Endothelial cell of umbilical vein (primary cell): ENCODE data around the gene CARNS1. TPM values are rescaled to one million over a fixed set of nuclear protein-coding genes. Genes with fewer than 3 reads are reported as not detected.

Source experiments
- BruUV-seq: library from RNA; stranded (reverse); fragments of 400-500 nt; replicated peaks from 2 replicates; lab custom pipeline; 2021; lab: Mats Ljungman, UMichigan
- CTCF ChIA-PET: fragments of 300-600, 350-600 bp; sonication (Branson Sonifier 250); formaldehyde crosslinking; loops from one replicate; lab custom pipeline; 2021; ENCODE audit warnings: antibody characterized with exemption, inconsistent platforms; lab: Charles Lee
- POLR2A ChIA-PET: fragments of 300-600, 350-600 bp; sonication (Branson Sonifier 250); formaldehyde crosslinking; loops from one replicate; lab custom pipeline; 2021; ENCODE audit warnings: antibody characterized with exemption, inconsistent platforms; lab: Charles Lee
- DNase-seq: peaks from one replicate; pipeline ENCODE4 v3.0.0-alpha.2; 2011; ENCODE audit warnings: low read depth, low spot score
- FAIRE-seq: peaks from 2 replicates; lab custom pipeline; 2011; peaks lifted over from hg19 to GRCh38; lab: Jason Lieb, UNC
- H2AFZ ChIP-seq: 2 replicates; pipeline ENCODE4 v1.6.0; 2012; ENCODE audit warnings: low read depth, low read length, control low read depth, inconsistent platforms
- H3K27ac ChIP-seq: 2 replicates; pipeline ENCODE4 v1.5.1; 2011; ENCODE audit warnings: low read depth, mild to moderate bottlenecking, control low read depth, low read length, moderate library complexity; ENCODE audit not compliant: insufficient read depth
- H3K27me3 ChIP-seq, 2 experiments: 2 replicates each; pipeline versions ENCODE4 v1.6.0 to v1.6.1; 2011; ENCODE audit warnings: low read length in 2 of 2, mixed read lengths in 1 of 2; ENCODE audit not compliant: control insufficient read depth in 2 of 2, insufficient read depth in 2 of 2
- H3K36me3 ChIP-seq, 2 experiments: 2 replicates in 1 of 2; 3 replicates in 1 of 2; pipeline ENCODE4 v1.5.1; 2011; ENCODE audit warnings: low read length in 2 of 2, mild to moderate bottlenecking in 1 of 2, moderate library complexity in 1 of 2; ENCODE audit not compliant: control insufficient read depth in 2 of 2, insufficient read depth in 2 of 2; ENCODE audit errors: extremely low read depth in 1 of 2
- H3K4me1 ChIP-seq: 3 replicates; pipeline ENCODE4 v1.5.1; 2011; ENCODE audit warnings: mild to moderate bottlenecking, low read length; ENCODE audit not compliant: control insufficient read depth, insufficient read depth; ENCODE audit errors: extremely low read depth
- H3K4me2 ChIP-seq: 2 replicates; pipeline ENCODE4 v1.6.1; 2011; ENCODE audit warnings: low read length, control low read depth, mixed read lengths; ENCODE audit not compliant: insufficient read depth
- H3K4me3 ChIP-seq, 3 experiments: fragments of 200-600 bp in 1 of 3; sonication (generic), shearing (Covaris generic) in 1 of 3; replicated peaks in 1 of 3; 2 replicates each; pipeline ENCODE4 v1.5.1; 2011 to 2016; ENCODE audit warnings: control low read depth in 3 of 3, low read length in 3 of 3, mild to moderate bottlenecking in 2 of 3, inconsistent platforms in 1 of 3, low read depth in 1 of 3, moderate library complexity in 1 of 3; ENCODE audit not compliant: insufficient read depth in 1 of 3
- H3K79me2 ChIP-seq: 2 replicates; pipeline ENCODE4 v1.6.0; 2012; ENCODE audit warnings: low read length, inconsistent platforms; ENCODE audit not compliant: control insufficient read depth, insufficient read depth
- H3K9ac ChIP-seq: replicated peaks from 2 replicates; pipeline ENCODE3; 2011; ENCODE audit warnings: low read length, control low read depth; ENCODE audit not compliant: insufficient read depth; ENCODE audit errors: extremely low read depth
- H3K9me1 ChIP-seq: replicated peaks from 3 replicates; pipeline ENCODE4 v1.6.0; 2011; ENCODE audit warnings: mild to moderate bottlenecking, low read length; ENCODE audit not compliant: control insufficient read depth, insufficient read depth; ENCODE audit errors: extremely low read depth
- H3K9me3 ChIP-seq: replicated peaks from 2 replicates; pipeline ENCODE4 v1.5.1; 2012; ENCODE audit warnings: low read length, inconsistent platforms; ENCODE audit not compliant: control insufficient read depth, insufficient read depth
- H4K20me1 ChIP-seq: replicated peaks from 2 replicates; pipeline ENCODE3; 2011; ENCODE audit warnings: mild to moderate bottlenecking, low read length; ENCODE audit not compliant: control insufficient read depth, insufficient read depth; ENCODE audit errors: extremely low read depth
- EZH2 ChIP-seq: IDR thresholded peaks from 2 replicates; pipeline ENCODE4 v1.6.1; 2012; ENCODE audit warnings: borderline replicate concordance, low read depth, mild to moderate bottlenecking, moderate library complexity, low read length, inconsistent platforms; ENCODE audit not compliant: severe bottlenecking
- FOS ChIP-seq: IDR thresholded peaks from 2 replicates; pipeline ENCODE4 v1.6.1; 2011; ENCODE audit warnings: mild to moderate bottlenecking, low read length, moderate library complexity, borderline replicate concordance; ENCODE audit not compliant: insufficient read depth
- GATA2 ChIP-seq: IDR thresholded peaks from 2 replicates; pipeline ENCODE4 v1.7.0; 2011; ENCODE audit warnings: low read depth, mild to moderate bottlenecking, moderate library complexity, mixed read lengths, low read length; ENCODE audit not compliant: insufficient read length, insufficient read depth
- JUN ChIP-seq: IDR thresholded peaks from 2 replicates; pipeline ENCODE4 v1.6.1; 2011; ENCODE audit warnings: borderline replicate concordance, low read depth; ENCODE audit not compliant: insufficient read length, insufficient read depth
- MAX ChIP-seq: IDR thresholded peaks from 2 replicates; pipeline ENCODE4 v1.6.1; 2011; ENCODE audit not compliant: insufficient read depth, insufficient read length
- MYC ChIP-seq: IDR thresholded peaks from one replicate; pipeline ENCODE4 v1.6.1; 2011; ENCODE audit warnings: mild to moderate bottlenecking, low read depth, low read length
- POLR2A ChIP-seq: IDR thresholded peaks from 2 replicates; pipeline ENCODE4 v1.6.1; 2012; ENCODE audit warnings: low read depth, mild to moderate bottlenecking, control low read depth, low read length
- POLR2AphosphoS5 ChIP-seq: IDR thresholded peaks from 2 replicates; pipeline ENCODE4 v1.6.1; 2012; ENCODE audit warnings: low read depth, mild to moderate bottlenecking, control low read depth, low read length, moderate library complexity; ENCODE audit not compliant: insufficient read depth
- dilution Hi-C: fragments of 300-500 bp; cut with MboI; formaldehyde crosslinking; loops from one replicate; pipeline ENCODE4 v1.15.0; 2019; ENCODE audit warnings: low sequenced_read_pairs; ENCODE audit not compliant: extremely low pct_ligation_motif_present
- intact Hi-C: fragments of 100-400 bp; cut with micrococcal nuclease; formaldehyde crosslinking; loops from one replicate; pipeline ENCODE4 v1.10.0; 2022
- polyA plus RNA-seq, 4 experiments: library from polyadenylated mRNA; depleted of rRNA in 3 of 4; stranded (reverse) in 3 of 4; unstranded in 1 of 4; fragments of >200 nt; gene quantifications; 2 replicates each; pipeline versions ENCODE4 v1.2.1 to v1.2.3, GENCODE V29; 2011 to 2012; ENCODE audit warnings: missing spikeins in 1 of 4
- total RNA-seq: library from RNA; stranded (reverse); gene quantifications from 2 replicates; pipeline ENCODE4 v1.2.3, GENCODE V29; 2021
- TF ChIP-seq, protein P1 (sequence below), 2 donors: IDR thresholded peaks; 1 replicate in 1 of 2; 2 replicates in 1 of 2; pipeline ENCODE4 v1.5.1; 2011; ENCODE audit warnings: low read length in 2 of 2, mild to moderate bottlenecking in 2 of 2, moderate library complexity in 2 of 2, control low read depth in 1 of 2, inconsistent platforms in 1 of 2, low read depth in 1 of 2; ENCODE audit not compliant: insufficient read depth in 1 of 2; ENCODE audit errors: extremely low read depth in 1 of 2

Gene CARNS1
- total and polyA plus RNA-seq, 2 donors (not counting 3 experiments of a cell fraction or from before 2014, with no cell fraction given), result 0.14 to 0.35 TPM

DNA sequence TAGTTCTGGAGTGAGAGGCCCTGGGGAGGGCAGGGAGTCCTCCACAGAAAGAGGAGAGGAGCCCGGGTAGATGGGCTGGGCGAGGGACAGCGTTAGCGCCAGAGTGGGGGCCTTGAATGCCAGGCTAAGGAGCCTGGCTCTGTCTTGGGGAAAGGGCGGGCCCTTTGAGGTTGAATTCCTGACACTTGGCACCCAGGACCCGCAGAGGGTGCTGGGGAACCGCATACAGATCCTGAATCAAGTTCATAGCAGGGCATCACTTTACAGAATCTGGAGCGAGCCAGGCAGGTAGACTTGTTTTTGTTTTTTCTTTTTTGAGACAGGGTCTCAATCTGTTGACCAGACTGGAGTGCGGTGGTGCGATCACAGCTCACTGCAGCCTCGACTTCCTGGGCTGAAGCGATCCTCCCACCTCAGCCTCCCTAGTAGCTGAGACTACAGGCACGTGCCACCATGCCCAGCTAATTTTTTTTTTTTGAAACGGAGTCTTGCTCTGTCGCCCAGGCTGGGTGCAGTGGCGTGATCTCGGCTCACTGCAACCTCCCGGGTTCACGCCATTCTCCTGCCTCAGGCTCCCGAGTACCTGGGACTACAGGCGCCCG, 6.1 kb downstream of the CARNS1 start:
- no TSS peak for BruUV-seq
- no peaks in the 10 kb centered on the region for H3K9me1 ChIP-seq
- H2AFZ ChIP-seq, result peak overlapping the region; percentile 69
- H3K9ac ChIP-seq, result no peak overlapping the region
- H3K27me3 ChIP-seq, result no peaks in the 10 kb centered on the region
- no peak for FAIRE-seq
- no peaks in the 10 kb centered on the region for H3K36me3 ChIP-seq
- no peak overlapping the region for H3K4me2 ChIP-seq
- H3K79me2 ChIP-seq, result no peaks in the 10 kb centered on the region
- intact Hi-C loops, result loop anchor here (1.0 to 2.0 kb wide), 2 partner anchors 19 to 43 kb away; no protein-coding TSS in a partner anchor
- dilution Hi-C loops, result no loop called here
- no peaks in the 10 kb centered on the region for H3K9me3 ChIP-seq
- TF ChIP-seq MAX (no peak), MYC (no peak), FOS (no peak), POLR2A (no peak), EZH2 (no peak), JUN (no peak), POLR2AphosphoS5 (no peak), GATA2 (no peak)
- TF ChIP-seq, protein P1, sequence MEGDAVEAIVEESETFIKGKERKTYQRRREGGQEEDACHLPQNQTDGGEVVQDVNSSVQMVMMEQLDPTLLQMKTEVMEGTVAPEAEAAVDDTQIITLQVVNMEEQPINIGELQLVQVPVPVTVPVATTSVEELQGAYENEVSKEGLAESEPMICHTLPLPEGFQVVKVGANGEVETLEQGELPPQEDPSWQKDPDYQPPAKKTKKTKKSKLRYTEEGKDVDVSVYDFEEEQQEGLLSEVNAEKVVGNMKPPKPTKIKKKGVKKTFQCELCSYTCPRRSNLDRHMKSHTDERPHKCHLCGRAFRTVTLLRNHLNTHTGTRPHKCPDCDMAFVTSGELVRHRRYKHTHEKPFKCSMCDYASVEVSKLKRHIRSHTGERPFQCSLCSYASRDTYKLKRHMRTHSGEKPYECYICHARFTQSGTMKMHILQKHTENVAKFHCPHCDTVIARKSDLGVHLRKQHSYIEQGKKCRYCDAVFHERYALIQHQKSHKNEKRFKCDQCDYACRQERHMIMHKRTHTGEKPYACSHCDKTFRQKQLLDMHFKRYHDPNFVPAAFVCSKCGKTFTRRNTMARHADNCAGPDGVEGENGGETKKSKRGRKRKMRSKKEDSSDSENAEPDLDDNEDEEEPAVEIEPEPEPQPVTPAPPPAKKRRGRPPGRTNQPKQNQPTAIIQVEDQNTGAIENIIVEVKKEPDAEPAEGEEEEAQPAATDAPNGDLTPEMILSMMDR (IDR thresholded peaks at IDR 0.05; ENCODE audit: extremely low read depth in 1 of 2, insufficient read depth in 1 of 2, low read depth in 1 of 2, low read length in 2 of 2), result no peak
- H4K20me1 ChIP-seq, result no peaks in the 10 kb centered on the region
- H3K27ac ChIP-seq, result no peak overlapping the region
- ChIA-PET POLR2A (interaction anchor here (1.0 kb wide), 1 partner anchor 20 kb away, joined by 8 read pairs; the partner anchor contains the start of gene PPP1CA), CTCF (interaction anchor here (0.9 to 2.7 kb wide), 4 partner anchors 14 to 30 kb away, joined by 3 to 19 read pairs (median 4); partner anchors contain the start of genes PPP1CA and TBC1D10C)
- DNase-seq, result no peak
- peaks cover 4% of the 10 kb centered on the region for H3K4me1 ChIP-seq
- no peak overlapping the region for H3K4me3 ChIP-seq
